Stimulated activated CD4-positive, alpha-beta T cell treated with anti-CD3 and anti-CD28 coated beads, Interleukin-1b, Interleukin-23, amount 100 ng/mL, for 4 hours (primary cell): Measurements from ENCODE around the gene DOK7.
"Not testable (repeated sequence)": the region's sequence is repeated elsewhere in the genome, so short reads cannot be mapped to it uniquely, and the experiment has no call there.

Experiments used
- DNase-seq, 2 donors: peaks; one replicate each; pipeline ENCODE4 v3.0.0-alpha.2; 2020; ENCODE audit warnings: low read depth in 2 of 2

Gene DOK7

GRCh38 chr4:3533423-3533820, 70.3 kb downstream of the DOK7 start:
- no peak for DNase-seq

DNA sequence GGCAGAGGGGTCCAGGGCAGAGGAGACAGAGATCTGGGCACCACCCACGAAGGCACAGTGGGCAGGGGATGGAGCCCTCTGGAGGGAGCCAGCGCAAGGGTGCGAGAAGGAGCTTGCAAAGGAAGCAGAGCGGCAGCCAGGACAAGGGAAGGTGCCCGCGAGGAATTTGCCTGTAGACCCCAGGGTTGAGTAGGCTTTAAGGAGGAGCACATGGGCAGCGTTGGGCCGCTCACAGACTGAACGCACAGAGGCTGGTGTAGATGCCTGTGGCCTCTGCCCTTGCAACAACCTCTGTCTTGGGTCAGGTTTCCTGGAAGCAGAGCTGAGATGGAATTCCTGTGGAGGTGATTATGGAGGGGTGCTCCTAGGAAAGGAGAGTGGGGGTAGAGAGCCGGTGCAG, 72.7 kb downstream of the DOK7 start:
- DNase-seq = not testable (repeated sequence)

- not testable (repeated sequence) for DNase-seq
Measured at GRCh38 chr4:3538906-3539305, 75.8 kb downstream of the DOK7 start.

- not testable (repeated sequence) for DNase-seq
Measured at GRCh38 chr4:3543415-3543814, 80.3 kb downstream of the DOK7 start.
